NCI-H146 (cell line): ENCODE results near the gene XPO6.

Source experiments
- DNase-seq: peaks from one replicate; lab custom pipeline; 2025; lab: John Stamatoyannopoulos, UW

XPO6 gene

GRCh38 chr16:28063591-28064061 lies 148.1 kb downstream of the XPO6 start, which contains the start of gene GSG1L:
TSS of gene GSG1L (minus strand) at chr16:28063714. CDS start at chr16:28063424, 290 bp downstream.
- no peak for DNase-seq

- no peak for DNase-seq
Observed at GRCh38 chr16:28062847-28063521, 148.8 kb downstream of the XPO6 start.

GRCh38 chr16:28062261-28062846 lies 149.4 kb downstream of the XPO6 start:
- no peak for DNase-seq

GRCh38 chr16:28061352-28062101 lies 150.2 kb downstream of the XPO6 start:
- no peak for DNase-seq

GRCh38 chr16:28059841-28060575 lies 151.8 kb downstream of the XPO6 start:
- no peak for DNase-seq

GRCh38 chr16:28058839-28059589 lies 152.8 kb downstream of the XPO6 start:
- DNase-seq = no peak

GRCh38 chr16:28057949-28058348 lies 153.8 kb downstream of the XPO6 start:
- no peak for DNase-seq

GRCh38 chr16:28053461-28053860 lies 158.3 kb downstream of the XPO6 start:
- DNase-seq = no peak

- no peak for DNase-seq
Observed at GRCh38 chr16:28052274-28053128, 159.3 kb downstream of the XPO6 start.

- DNase-seq = no peak
Observed at GRCh38 chr16:28051486-28051885, 160.3 kb downstream of the XPO6 start.
